ENCODE results near the gene PSMB8. TPM values are rescaled to one million over a fixed set of nuclear protein-coding genes. Genes with fewer than 3 reads are reported as not detected.

Gene PSMB8
- total RNA-seq, 2 donors from 2014 or later = 9.9 to 24.1 TPM

GRCh38 chr6:32867554-32868256 is 23.9 kb upstream of the PSMB8 start:
- no peak overlapping the region for H3K27ac ChIP-seq
- WGBS, 2 donors = 16 to 19% methylated on average over 8 of the region's 8 CpGs
- H3K9me3 ChIP-seq = no peaks in the 10 kb centered on the region
- intact Hi-C loops (cut with DNase I) = loop anchor here (5.0 kb wide), 1 partner anchor 35 kb away; no protein-coding TSS in a partner anchor
- no peak overlapping the region for H3K4me3 ChIP-seq
- ATAC-seq (no peak), DNase-seq (no peak)
- no peak for TF ChIP-seq CTCF (IDR thresholded peaks at IDR 0.05)
- no peak for TF ChIP-seq POLR2A (IDR thresholded peaks at IDR 0.05)
- no peaks in the 10 kb centered on the region for H3K36me3 ChIP-seq (replicated peaks in 1 of 2; ENCODE audit: insufficient read depth in 1 of 2, low read depth in 2 of 2)
- H3K27me3 ChIP-seq = no peaks in the 10 kb centered on the region
- H3K4me1 ChIP-seq = no peaks in the 10 kb centered on the region

- no peaks in the 10 kb centered on the region for H3K4me1 ChIP-seq
- TF ChIP-seq POLR2A (IDR thresholded peaks at IDR 0.05) (no peak), CTCF (IDR thresholded peaks at IDR 0.05) (no peak)
- no peaks in the 10 kb centered on the region for H3K27me3 ChIP-seq
- ATAC-seq (no peak), DNase-seq (no peak)
- no peaks in the 10 kb centered on the region for H3K9me3 ChIP-seq
- no peak overlapping the region for H3K27ac ChIP-seq
- intact Hi-C loops (cut with DNase I) = loop anchor here (5.0 kb wide), 1 partner anchor 35 kb away; no protein-coding TSS in a partner anchor
- no peaks in the 10 kb centered on the region for H3K36me3 ChIP-seq (replicated peaks in 1 of 2; ENCODE audit: insufficient read depth in 1 of 2, low read depth in 2 of 2)
- no peak overlapping the region for H3K4me3 ChIP-seq
- WGBS, 2 donors = 49 to 54% methylated on average over 3 of the region's 3 CpGs
Measured at GRCh38 chr6:32867022-32867477, 23.2 kb upstream of the PSMB8 start.

- WGBS, 2 donors = 43 to 51% methylated on average over 10 of the region's 10 CpGs
- intact Hi-C loops (cut with DNase I) = loop anchor here (5.0 kb wide), 1 partner anchor 34 kb away; no protein-coding TSS in a partner anchor
Measured at GRCh38 chr6:32865724-32866443, 22.0 kb upstream of the PSMB8 start.

GRCh38 chr6:32862725-32863124 is 18.9 kb upstream of the PSMB8 start:
- Histone ChIP-seq H3K9me3 (no peaks in the 10 kb centered on the region), H3K36me3 (replicated peaks in 1 of 2; ENCODE audit: insufficient read depth in 1 of 2, low read depth in 2 of 2) (no peaks in the 10 kb centered on the region), H3K27me3 (no peaks in the 10 kb centered on the region), H3K4me3 (no peak overlapping the region), H3K4me1 (no peaks in the 10 kb centered on the region), H3K27ac (no peak overlapping the region)
- intact Hi-C loops (cut with DNase I) = no loop called here
- DNase-seq = no peak
- TF ChIP-seq CTCF (IDR thresholded peaks at IDR 0.05) (no peak), POLR2A (IDR thresholded peaks at IDR 0.05) (no peak)
- no peak for ATAC-seq
- WGBS, 2 donors = 69 to 72% methylated on average over 3 of the region's 3 CpGs

More at GRCh38 chr6:32865724-32866443, 22.0 kb upstream of the PSMB8 start:
- Histone ChIP-seq H3K9me3 (no peaks in the 10 kb centered on the region), H3K4me3 (no peak overlapping the region), H3K27me3 (no peaks in the 10 kb centered on the region), H3K36me3 (replicated peaks in 1 of 2; ENCODE audit: insufficient read depth in 1 of 2, low read depth in 2 of 2) (no peaks in the 10 kb centered on the region), H3K27ac (no peak overlapping the region), H3K4me1 (no peaks in the 10 kb centered on the region)
- TF ChIP-seq CTCF (IDR thresholded peaks at IDR 0.05) = no peak
- TF ChIP-seq POLR2A (IDR thresholded peaks at IDR 0.05) = no peak
- DNase-seq = no peak
- ATAC-seq = no peak
